Measurements from ENCODE around the gene FNIP1.

DNA sequence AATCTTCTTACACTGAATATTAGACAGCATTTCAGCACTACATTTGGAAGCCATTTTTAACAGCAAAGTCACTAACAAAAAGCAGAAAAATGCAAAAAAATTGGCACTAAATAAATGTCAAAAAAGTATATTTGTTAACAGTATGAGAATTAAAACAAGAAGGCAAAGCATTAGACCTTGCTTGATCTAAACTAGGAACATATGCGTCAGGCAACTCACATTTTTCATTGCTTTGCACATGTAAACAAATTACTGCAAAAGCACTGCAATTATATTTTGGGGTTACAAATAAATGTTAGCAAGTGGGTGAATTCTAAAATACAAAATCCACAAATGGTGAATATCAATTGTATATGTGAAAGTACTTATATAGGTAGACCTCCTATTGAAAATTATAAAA lies 112.8 kb downstream of the FNIP1 start:
- TF ChIP-seq, protein P1, sequence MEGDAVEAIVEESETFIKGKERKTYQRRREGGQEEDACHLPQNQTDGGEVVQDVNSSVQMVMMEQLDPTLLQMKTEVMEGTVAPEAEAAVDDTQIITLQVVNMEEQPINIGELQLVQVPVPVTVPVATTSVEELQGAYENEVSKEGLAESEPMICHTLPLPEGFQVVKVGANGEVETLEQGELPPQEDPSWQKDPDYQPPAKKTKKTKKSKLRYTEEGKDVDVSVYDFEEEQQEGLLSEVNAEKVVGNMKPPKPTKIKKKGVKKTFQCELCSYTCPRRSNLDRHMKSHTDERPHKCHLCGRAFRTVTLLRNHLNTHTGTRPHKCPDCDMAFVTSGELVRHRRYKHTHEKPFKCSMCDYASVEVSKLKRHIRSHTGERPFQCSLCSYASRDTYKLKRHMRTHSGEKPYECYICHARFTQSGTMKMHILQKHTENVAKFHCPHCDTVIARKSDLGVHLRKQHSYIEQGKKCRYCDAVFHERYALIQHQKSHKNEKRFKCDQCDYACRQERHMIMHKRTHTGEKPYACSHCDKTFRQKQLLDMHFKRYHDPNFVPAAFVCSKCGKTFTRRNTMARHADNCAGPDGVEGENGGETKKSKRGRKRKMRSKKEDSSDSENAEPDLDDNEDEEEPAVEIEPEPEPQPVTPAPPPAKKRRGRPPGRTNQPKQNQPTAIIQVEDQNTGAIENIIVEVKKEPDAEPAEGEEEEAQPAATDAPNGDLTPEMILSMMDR (conservative IDR thresholded peaks at IDR 0.05; ENCODE audit: low read length): no peak
- no peak for TF ChIP-seq EZH2phosphoT487 (IDR thresholded peaks at IDR 0.05; ENCODE audit: borderline replicate concordance)

Data from Loucy (cell line).